AG04450 (cell line): ENCODE measurements around the gene FHIT. TPM values are rescaled to one million over a fixed set of nuclear protein-coding genes. Genes with fewer than 3 reads are reported as not detected.

Experiments used
- CTCF ChIA-PET: fragments of 300-600, 350-600 bp; formaldehyde crosslinking; extraction: SDS; loops from one replicate; lab custom pipeline; 2022; ENCODE audit warnings: antibody characterized with exemption, inconsistent platforms; lab: Charles Lee
- POLR2A ChIA-PET: fragments of 350-600 bp; formaldehyde crosslinking; extraction: SDS; loops from one replicate; lab custom pipeline; 2021; ENCODE audit warnings: antibody characterized with exemption, inconsistent platforms; lab: Yijun Ruan, JAX
- DNase-seq: peaks from one replicate; pipeline ENCODE4 v3.0.0-alpha.2; 2011; ENCODE audit warnings: low read depth, low spot score
- H3K27ac ChIP-seq: one replicate; pipeline ENCODE4 v1.5.1; 2012; ENCODE audit warnings: low read depth, low read length, control low read depth
- H3K27me3 ChIP-seq: one replicate; pipeline ENCODE4 v1.6.0; 2012; ENCODE audit warnings: low read length; ENCODE audit not compliant: control insufficient read depth, insufficient read depth
- H3K4me3 ChIP-seq: 2 replicates; pipeline ENCODE4 v1.5.1; 2011; ENCODE audit warnings: mild to moderate bottlenecking, low read depth, low read length, control low read depth
- H3K9me3 ChIP-seq: 2 replicates; pipeline ENCODE4 v1.5.1; 2012; ENCODE audit warnings: low read length; ENCODE audit not compliant: control insufficient read depth, insufficient read depth
- polyA plus RNA-seq: library from polyadenylated mRNA; depleted of rRNA; stranded (reverse); fragments of >200 nt; gene quantifications from 2 replicates; pipeline ENCODE4 v1.2.3, GENCODE V29; 2011
- TF ChIP-seq, protein P1 (sequence below): IDR thresholded peaks from 2 replicates; pipeline ENCODE4 v1.5.1; 2011; ENCODE audit warnings: low read depth, low read length, control low read depth, inconsistent platforms

FHIT gene
- polyA plus RNA-seq, 1 experiment = 0.17 TPM

DNA sequence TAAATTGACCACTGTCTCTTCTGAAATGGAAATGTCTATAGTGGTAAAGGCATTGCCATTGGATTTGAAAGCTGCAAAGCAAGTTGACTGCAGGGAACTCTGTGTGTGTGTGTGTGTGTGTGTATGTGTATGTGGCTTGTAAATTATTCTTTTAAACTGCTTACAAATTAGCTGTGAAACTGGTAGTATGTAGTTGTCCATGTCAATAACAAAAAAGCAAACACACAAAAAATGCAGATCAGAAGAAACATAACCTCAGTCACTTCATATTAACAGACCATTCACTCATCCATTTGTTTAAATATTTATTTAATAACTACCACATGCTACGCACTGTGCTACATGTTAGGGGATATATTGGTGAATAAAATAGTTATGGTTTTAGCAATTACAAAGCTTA, 837.7 kb downstream of the FHIT start:
- ChIA-PET POLR2A (no interaction called here), CTCF (no interaction called here)
- Histone ChIP-seq H3K27me3 (no peaks in the 10 kb centered on the region), H3K9me3 (no peaks in the 10 kb centered on the region), H3K4me3 (no peak overlapping the region), H3K27ac (no peak overlapping the region)
- no peak for DNase-seq
- TF ChIP-seq, protein P1, sequence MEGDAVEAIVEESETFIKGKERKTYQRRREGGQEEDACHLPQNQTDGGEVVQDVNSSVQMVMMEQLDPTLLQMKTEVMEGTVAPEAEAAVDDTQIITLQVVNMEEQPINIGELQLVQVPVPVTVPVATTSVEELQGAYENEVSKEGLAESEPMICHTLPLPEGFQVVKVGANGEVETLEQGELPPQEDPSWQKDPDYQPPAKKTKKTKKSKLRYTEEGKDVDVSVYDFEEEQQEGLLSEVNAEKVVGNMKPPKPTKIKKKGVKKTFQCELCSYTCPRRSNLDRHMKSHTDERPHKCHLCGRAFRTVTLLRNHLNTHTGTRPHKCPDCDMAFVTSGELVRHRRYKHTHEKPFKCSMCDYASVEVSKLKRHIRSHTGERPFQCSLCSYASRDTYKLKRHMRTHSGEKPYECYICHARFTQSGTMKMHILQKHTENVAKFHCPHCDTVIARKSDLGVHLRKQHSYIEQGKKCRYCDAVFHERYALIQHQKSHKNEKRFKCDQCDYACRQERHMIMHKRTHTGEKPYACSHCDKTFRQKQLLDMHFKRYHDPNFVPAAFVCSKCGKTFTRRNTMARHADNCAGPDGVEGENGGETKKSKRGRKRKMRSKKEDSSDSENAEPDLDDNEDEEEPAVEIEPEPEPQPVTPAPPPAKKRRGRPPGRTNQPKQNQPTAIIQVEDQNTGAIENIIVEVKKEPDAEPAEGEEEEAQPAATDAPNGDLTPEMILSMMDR = no peak

DNA sequence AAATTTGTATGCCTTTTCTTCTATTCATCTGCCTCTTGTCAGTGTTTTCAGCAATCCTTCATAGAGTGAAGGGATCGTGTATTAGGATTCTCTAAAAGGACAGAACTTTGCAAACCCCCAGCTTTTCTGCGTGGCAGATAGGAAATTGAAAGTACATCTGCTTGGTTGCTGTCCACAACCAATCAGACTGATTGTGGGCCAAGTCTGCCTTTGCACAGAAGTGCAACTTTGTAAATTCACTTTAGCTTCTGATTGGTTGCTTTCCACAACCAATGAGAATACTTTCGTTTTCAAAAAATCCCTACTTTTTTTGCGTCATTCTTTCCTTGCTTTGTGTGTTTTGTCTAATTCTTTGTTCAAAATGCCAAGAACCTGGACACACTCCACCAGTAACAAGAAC, 847.4 kb downstream of the FHIT start:
- TF ChIP-seq, protein P1 = no peak
- Histone ChIP-seq H3K27me3 (no peaks in the 10 kb centered on the region), H3K9me3 (no peaks in the 10 kb centered on the region), H3K27ac (no peak overlapping the region), H3K4me3 (no peak overlapping the region)
- DNase-seq = no peak
- CTCF ChIA-PET = no interaction called here
- POLR2A ChIA-PET = no interaction called here

DNA sequence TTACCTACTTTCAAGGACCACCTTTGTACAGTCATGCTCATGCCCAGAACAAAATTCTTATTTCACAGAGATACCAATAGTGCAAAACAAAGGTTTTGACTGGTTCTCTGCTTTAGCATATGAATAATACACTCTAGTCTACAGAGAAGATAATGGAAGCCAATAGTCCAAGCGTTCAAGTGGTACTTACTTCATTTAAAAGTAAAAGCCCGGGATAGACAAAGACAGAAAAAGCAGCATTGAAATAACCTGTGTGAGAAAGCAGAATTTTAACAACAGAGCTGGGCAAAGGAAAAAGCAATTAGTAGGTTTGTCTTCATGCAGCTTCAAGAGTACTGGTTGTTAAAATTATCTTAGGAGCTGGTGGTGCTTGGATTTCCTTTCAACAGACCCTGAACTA, 848.3 kb downstream of the FHIT start:
- no peak for DNase-seq
- CTCF ChIA-PET = no interaction called here
- TF ChIP-seq, protein P1 = no peak
- Histone ChIP-seq H3K27ac (no peak overlapping the region), H3K27me3 (no peaks in the 10 kb centered on the region), H3K4me3 (no peak overlapping the region), H3K9me3 (no peaks in the 10 kb centered on the region)
- POLR2A ChIA-PET = no interaction called here

DNA sequence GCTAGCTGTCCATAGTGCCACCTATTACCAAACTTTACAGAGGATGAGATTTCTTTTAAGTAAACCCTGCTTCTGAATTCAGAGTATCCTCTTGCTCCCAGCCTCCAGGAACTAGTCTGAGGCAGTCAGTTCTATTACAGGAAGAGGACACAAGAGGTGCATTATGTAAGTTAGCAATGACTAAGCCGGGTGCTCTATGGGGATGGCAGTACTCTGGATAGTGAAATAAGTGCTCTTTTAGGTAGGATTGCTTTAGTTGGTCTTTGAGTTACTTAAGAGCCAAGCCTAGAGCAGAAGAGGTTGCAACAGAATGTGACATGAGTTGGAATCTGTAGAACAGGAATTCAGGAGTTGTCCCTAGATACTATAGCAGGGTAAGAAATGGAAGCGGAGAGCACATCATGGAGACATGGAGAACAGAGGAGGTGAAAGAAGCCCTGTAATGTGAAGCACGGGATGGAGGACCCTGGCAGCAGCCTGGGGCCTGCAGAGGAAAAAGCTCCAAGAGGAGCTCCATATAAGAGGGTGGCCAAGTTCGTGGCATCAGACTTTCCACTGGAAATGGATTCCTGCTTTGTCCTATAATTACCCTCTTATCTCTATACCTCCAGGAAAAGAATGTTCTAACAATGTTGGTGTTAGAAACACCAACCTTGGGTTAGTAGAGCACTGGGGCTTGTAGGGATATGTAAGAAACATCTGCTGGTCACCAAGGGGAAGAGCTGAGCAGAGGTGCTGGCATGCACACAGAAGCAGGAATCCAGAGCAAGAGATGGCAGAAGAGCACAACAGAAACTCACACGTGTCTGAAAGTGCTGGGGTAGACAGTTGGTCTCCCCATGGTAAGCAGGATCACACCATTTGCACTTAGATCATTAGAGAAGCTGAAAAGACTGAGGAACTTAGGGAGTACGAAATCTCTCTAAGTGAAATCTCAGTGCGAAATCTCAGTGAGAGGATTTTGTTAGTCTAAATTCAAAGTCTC, 851.1 kb downstream of the FHIT start:
- H3K9me3 ChIP-seq = no peaks in the 10 kb centered on the region
- ChIA-PET POLR2A (no interaction called here), CTCF (no interaction called here)
- no peak for DNase-seq
- H3K27ac ChIP-seq = no peak overlapping the region
- no peaks in the 10 kb centered on the region for H3K27me3 ChIP-seq
- TF ChIP-seq, protein P1 = no peak
- H3K4me3 ChIP-seq = no peak overlapping the region

DNA sequence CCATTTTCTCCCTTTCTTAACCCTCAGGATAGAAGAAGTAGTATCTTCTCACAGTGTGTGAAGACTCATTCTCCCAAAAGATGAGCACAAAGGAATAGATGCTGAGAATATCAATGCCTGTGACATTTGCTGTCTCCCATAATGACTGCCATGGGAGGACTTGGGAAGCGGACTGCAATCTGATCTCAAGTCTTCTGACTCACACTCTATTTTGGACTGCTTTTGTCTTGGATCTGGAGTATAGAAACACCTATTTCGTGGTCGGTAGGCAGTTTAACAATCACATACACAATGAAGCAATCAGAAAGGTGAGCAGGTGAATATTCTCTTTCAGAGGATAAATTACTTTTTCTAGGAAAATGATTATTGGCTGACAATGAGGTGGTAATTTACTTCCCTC, 852.0 kb downstream of the FHIT start:
- H3K9me3 ChIP-seq = no peaks in the 10 kb centered on the region
- H3K27ac ChIP-seq = no peak overlapping the region
- TF ChIP-seq, protein P1 = no peak
- CTCF ChIA-PET = no interaction called here
- H3K4me3 ChIP-seq = no peak overlapping the region
- POLR2A ChIA-PET = no interaction called here
- no peak for DNase-seq
- no peaks in the 10 kb centered on the region for H3K27me3 ChIP-seq
